ENCODE results near the gene CTDSPL. TPM values are rescaled to one million over a fixed set of nuclear protein-coding genes. Genes with fewer than 3 reads are reported as not detected.

The CTDSPL gene
- total and polyA plus RNA-seq, 2 of the 13 experiments (the other 11 are each of a cell fraction or from before 2014, with no cell fraction given), result 26.1 to 142 TPM

- no peak for TF ChIP-seq ATF6 (CRISPR knock-in tag; conservative IDR thresholded peaks at IDR 0.05)
- no peak for TF ChIP-seq MAFK (conservative IDR thresholded peaks at IDR 0.05 in 1 of 2, IDR thresholded peaks at IDR 0.05 in 1 of 2; ENCODE audit: low read length in 2 of 2)
- TF ChIP-seq ZFP62 (CRISPR knock-in tag; IDR thresholded peaks at IDR 0.05), result no peak
- no peak for TF ChIP-seq TEF (CRISPR knock-in tag; IDR thresholded peaks at IDR 0.05)
- no peak for TF ChIP-seq ZNF574 (CRISPR knock-in tag; IDR thresholded peaks at IDR 0.05)
- no peak for TF ChIP-seq CHD2 (IDR thresholded peaks at IDR 0.05; ENCODE audit: low read depth, low read length)
- no peak for TF ChIP-seq ZFP36L2 (CRISPR knock-in tag; IDR thresholded peaks at IDR 0.05)
- no peak for TF ChIP-seq AHDC1 (CRISPR knock-in tag; IDR thresholded peaks at IDR 0.05; ENCODE audit: borderline replicate concordance)
- no peak for TF ChIP-seq ZNF639 (CRISPR knock-in tag; conservative IDR thresholded peaks at IDR 0.05)
- no peak for TF ChIP-seq ZNF556 (CRISPR knock-in tag; IDR thresholded peaks at IDR 0.05; ENCODE audit: borderline replicate concordance)
- TF ChIP-seq ZKSCAN8 (CRISPR knock-in tag; IDR thresholded peaks at IDR 0.05; ENCODE audit: borderline replicate concordance), result no peak
- TF ChIP-seq NFE2L1 (CRISPR knock-in tag; IDR thresholded peaks at IDR 0.05; ENCODE audit: borderline replicate concordance), result no peak
- no peak for TF ChIP-seq ZNF33A (CRISPR knock-in tag; IDR thresholded peaks at IDR 0.05; ENCODE audit: borderline replicate concordance)
- TF ChIP-seq NCOA2 (CRISPR knock-in tag; IDR thresholded peaks at IDR 0.05), result peak; percentile 86
- no peak for TF ChIP-seq FOXJ3 (CRISPR knock-in tag; IDR thresholded peaks at IDR 0.05; ENCODE audit: borderline replicate concordance)
Observed at GRCh38 chr3:37903320-37903719, 41.6 kb downstream of the CTDSPL start (continued).

Data from HepG2 (cell line).